ENCODE measurements around the gene THPO. TPM values are rescaled to one million over a fixed set of nuclear protein-coding genes. Genes with fewer than 3 reads are reported as not detected.

THPO gene
- total RNA-seq, result under 1 TPM in 2 of 4 donors, not detected in 2; 0.31 to 0.94 TPM

GRCh38 chr3:184377882-184378445 is at the start of gene THPO:
Gene THPO, minus strand, starts transcription at chr3:184378207. Its CDS starts 1,948 bp downstream, at chr3:184376259.
- ATAC-seq, result no peak
- TF ChIP-seq POLR2A (IDR thresholded peaks at IDR 0.05) (no peak), POLR2AphosphoS5 (IDR thresholded peaks at IDR 0.05) (peak; percentile 49)
- Histone ChIP-seq H3K9me3 (no peaks in the 10 kb centered on the region), H3K36me3 (peaks cover 0 to 4% of the 10 kb centered on the region in 2 donors), H3K27me3 (peaks cover 50% of the 10 kb centered on the region), H3K4me1 (peaks cover 0 to 45% (median 24%) of the 10 kb centered on the region in 3 donors), H3K4me3 (peak within 1 kb of the TSS in 1 of 2 donors; percentile 67), H3K27ac (peak within 1 kb of the TSS in 3 of 4 donors; percentile 68 to 84 (median 82))
- 33% methylated on average over 1 of the region's 7 CpGs; no CpG with 5 or more reads in 1 of the 2 donors for WGBS, 2 donors (ENCODE audit: low coverage in 1 of 2)

GRCh38 chr3:184426691-184427141 is 48.7 kb upstream of the THPO start:
- H3K27me3 ChIP-seq, result no peaks in the 10 kb centered on the region
- H3K4me1 ChIP-seq, result no peaks in the 10 kb centered on the region
- no peak for ATAC-seq
- TF ChIP-seq POLR2AphosphoS5 (IDR thresholded peaks at IDR 0.05) (no peak), CTCF (IDR thresholded peaks at IDR 0.05) (no peak), POLR2A (IDR thresholded peaks at IDR 0.05) (no peak), EP300 (IDR thresholded peaks at IDR 0.05) (no peak)
- H3K27ac ChIP-seq, result no peak overlapping the region
- H3K9me3 ChIP-seq, result no peaks in the 10 kb centered on the region
- WGBS, 2 donors (ENCODE audit: low coverage in 1 of 2), result 80 to 100% methylated on average over 2 to 7 of the region's 12 CpGs
- H3K36me3 ChIP-seq, result no peaks in the 10 kb centered on the region
- H3K4me3 ChIP-seq, result no peak overlapping the region

- Histone ChIP-seq H3K4me3 (no peak overlapping the region), H3K27me3 (no peaks in the 10 kb centered on the region), H3K9me3 (no peaks in the 10 kb centered on the region), H3K27ac (no peak overlapping the region), H3K36me3 (no peaks in the 10 kb centered on the region), H3K4me1 (no peaks in the 10 kb centered on the region)
- ATAC-seq, result no peak
- TF ChIP-seq EP300 (IDR thresholded peaks at IDR 0.05) (no peak), POLR2A (IDR thresholded peaks at IDR 0.05) (no peak), POLR2AphosphoS5 (IDR thresholded peaks at IDR 0.05) (no peak), CTCF (IDR thresholded peaks at IDR 0.05) (no peak)
- WGBS, 2 donors (ENCODE audit: low coverage in 1 of 2), result 57 to 92% methylated on average over 2 to 3 of the region's 3 CpGs
These were observed 45.6 kb upstream of the THPO start for GRCh38 chr3:184423561-184423960.

GRCh38 chr3:184419171-184419570 is 41.2 kb upstream of the THPO start:
- ATAC-seq, result no peak
- H3K4me3 ChIP-seq, result no peak overlapping the region
- H3K27ac ChIP-seq, result no peak overlapping the region
- H3K27me3 ChIP-seq, result no peaks in the 10 kb centered on the region
- 68 to 73% methylated on average over 4 of the region's 5 CpGs for WGBS, 2 donors (ENCODE audit: low coverage in 1 of 2)
- peaks cover 0 to 7% (median 0%) of the 10 kb centered on the region in 3 donors for H3K4me1 ChIP-seq
- no peaks in the 10 kb centered on the region for H3K9me3 ChIP-seq
- H3K36me3 ChIP-seq, result no peaks in the 10 kb centered on the region
- no peak for TF ChIP-seq POLR2A (IDR thresholded peaks at IDR 0.05)
- TF ChIP-seq EP300 (IDR thresholded peaks at IDR 0.05), result no peak
- TF ChIP-seq CTCF (IDR thresholded peaks at IDR 0.05), result no peak
- no peak for TF ChIP-seq POLR2AphosphoS5 (IDR thresholded peaks at IDR 0.05)

GRCh38 chr3:184417619-184418327 is 39.8 kb upstream of the THPO start:
- Histone ChIP-seq H3K9me3 (no peaks in the 10 kb centered on the region), H3K27me3 (no peaks in the 10 kb centered on the region), H3K4me3 (no peak overlapping the region), H3K4me1 (peaks cover 0 to 7% (median 0%) of the 10 kb centered on the region in 3 donors), H3K27ac (no peak overlapping the region), H3K36me3 (no peaks in the 10 kb centered on the region)
- peak; percentile 85 for ATAC-seq
- no peak for TF ChIP-seq POLR2AphosphoS5 (IDR thresholded peaks at IDR 0.05)
- TF ChIP-seq CTCF (IDR thresholded peaks at IDR 0.05), result peak in 3 of 4 experiments; percentile 71 to 84 (median 82)
- 23 to 90% methylated on average over 2 to 6 of the region's 14 CpGs for WGBS, 2 donors (ENCODE audit: low coverage in 1 of 2)

All from gastroesophageal sphincter (tissue), 4 donors.